Spleen (tissue), 11 donors: ENCODE data around the gene TM4SF4. TPM values are rescaled to one million over a fixed set of nuclear protein-coding genes. Genes with fewer than 3 reads are reported as not detected.
A peak's percentile ranks its signal among the peaks of the same experiment; 100 is the strongest.

Experiments used
- DNase-seq: peaks from one replicate; pipeline ENCODE4 v3.0.0-alpha.2; 2020
- H3K27ac ChIP-seq, 8 donors: fragments of 200-600 bp; sonication (generic) in 7 of 8; 1 replicate in 4 of 8; 2 replicates in 4 of 8; pipeline versions ENCODE4 v1.5.0 to v1.8.0; 2016 to 2021; ENCODE audit warnings: inconsistent platforms in 4 of 8, mild to moderate bottlenecking in 4 of 8, moderate library complexity in 1 of 8
- H3K27me3 ChIP-seq, 7 donors: fragments of 200-600 bp; sonication (generic) in 6 of 7; replicated peaks in 1 of 7; 1 replicate in 4 of 7; 2 replicates in 3 of 7; pipeline versions ENCODE4 v1.5.0 to v1.8.0; 2016 to 2021; ENCODE audit warnings: inconsistent platforms in 3 of 7, mild to moderate bottlenecking in 1 of 7
- H3K36me3 ChIP-seq, 6 donors: fragments of 200-600 bp; sonication (generic) in 5 of 6; 1 replicate in 4 of 6; 2 replicates in 2 of 6; pipeline versions ENCODE4 v1.5.0 to v1.8.0; 2016 to 2021; ENCODE audit warnings: inconsistent platforms in 2 of 6
- H3K4me1 ChIP-seq, 6 donors: fragments of 200-600 bp; sonication (generic) in 5 of 6; 1 replicate in 3 of 6; 2 replicates in 3 of 6; pipeline versions ENCODE4 v1.5.0 to v1.8.0; 2016 to 2021; ENCODE audit warnings: inconsistent platforms in 3 of 6
- H3K4me3 ChIP-seq, 8 donors: fragments of 200-600 bp; sonication (generic) in 7 of 8; 1 replicate in 4 of 8; 2 replicates in 4 of 8; pipeline versions ENCODE4 v1.5.0 to v1.8.0; 2016 to 2021; ENCODE audit warnings: inconsistent platforms in 4 of 8, mild to moderate bottlenecking in 4 of 8, moderate library complexity in 2 of 8
- H3K9me3 ChIP-seq, 8 donors: fragments of 200-600 bp; sonication (generic) in 7 of 8; 1 replicate in 4 of 8; 2 replicates in 4 of 8; pipeline versions ENCODE4 v1.5.0 to v1.8.0; 2016 to 2021; ENCODE audit warnings: inconsistent platforms in 4 of 8
- CTCF ChIP-seq, 11 experiments: fragments of 200-600 bp in 7 of 11; fragments of 450-650 bp in 4 of 11; sonication (generic) in 4 of 11; IDR thresholded peaks in 8 of 11; conservative IDR thresholded peaks in 3 of 11; 1 replicate in 7 of 11; 2 replicates in 4 of 11; pipeline versions ENCODE4 v1.4.0 to v1.8.0; 2016 to 2021; ENCODE audit warnings: antibody characterized with exemption in 11 of 11, inconsistent platforms in 4 of 11, mild to moderate bottlenecking in 1 of 11
- POLR2A ChIP-seq, 3 donors: fragments of 450-650 bp; IDR thresholded peaks; one replicate each; pipeline ENCODE4 v1.5.1; 2017; ENCODE audit warnings: antibody characterized with exemption in 3 of 3, mild to moderate bottlenecking in 1 of 3
- POLR2AphosphoS5 ChIP-seq, 3 donors: sonication (generic); formaldehyde crosslinking; IDR thresholded peaks; one replicate each; pipeline ENCODE4 v1.5.1; 2017; ENCODE audit warnings: antibody characterized with exemption in 3 of 3
- whole genome bisulfite sequencing, 5 donors: extraction: QIAGEN DNeasy Blood & Tissue Kit in 3 of 5; methylation state at CpG; one replicate each; pipeline versions ENCODE4 v1.1.5 to v1.1.7; 2013 to 2018; 5-methylcytosine and 5-hydroxymethylcytosine counted together
- intact Hi-C: fragments of 100-400 bp; cut with DNase I; formaldehyde crosslinking; loops from one replicate; pipeline ENCODE4 v1.15.0; 2023; ENCODE audit warnings: low total_unique reads
- polyA plus RNA-seq, 3 donors: library from polyadenylated mRNA; stranded (reverse); fragments of 200-250 nt; gene quantifications; one replicate each; pipeline ENCODE4 v1.2.1, GENCODE V29; 2013
- total RNA-seq, 7 donors: library from RNA; depleted of rRNA in 3 of 7; stranded (reverse); fragments of >200 nt in 3 of 7; fragmentation: NEBNext Ultra II Directional in 4 of 7; extraction: Animal tissue kit (Norgen Biotek cat#: 25700) in 4 of 7; gene quantifications; one replicate each; pipeline versions ENCODE4 v1.1.0 to v1.2.1, GENCODE V29; 2016 to 2021
- donor health status: healthy with polysubstance abuse.
- donor health status: DM: no; HTN: no; CAD: no; lungs with moderate emphysema.
- donor health status: DM: no; HTN: no; CAD: no.
- donor health status: Bipolar disorder and iron deficiency.
- donor health status: healthy.
- donor health status: DM: no; HTN: no; CAD: no.
- donor health status: DM: yes; HTN: yes; CAD: no.

TM4SF4 gene
- total and polyA plus RNA-seq, 10 donors, result 0.11 to 0.29 TPM; not detected in 8

DNA sequence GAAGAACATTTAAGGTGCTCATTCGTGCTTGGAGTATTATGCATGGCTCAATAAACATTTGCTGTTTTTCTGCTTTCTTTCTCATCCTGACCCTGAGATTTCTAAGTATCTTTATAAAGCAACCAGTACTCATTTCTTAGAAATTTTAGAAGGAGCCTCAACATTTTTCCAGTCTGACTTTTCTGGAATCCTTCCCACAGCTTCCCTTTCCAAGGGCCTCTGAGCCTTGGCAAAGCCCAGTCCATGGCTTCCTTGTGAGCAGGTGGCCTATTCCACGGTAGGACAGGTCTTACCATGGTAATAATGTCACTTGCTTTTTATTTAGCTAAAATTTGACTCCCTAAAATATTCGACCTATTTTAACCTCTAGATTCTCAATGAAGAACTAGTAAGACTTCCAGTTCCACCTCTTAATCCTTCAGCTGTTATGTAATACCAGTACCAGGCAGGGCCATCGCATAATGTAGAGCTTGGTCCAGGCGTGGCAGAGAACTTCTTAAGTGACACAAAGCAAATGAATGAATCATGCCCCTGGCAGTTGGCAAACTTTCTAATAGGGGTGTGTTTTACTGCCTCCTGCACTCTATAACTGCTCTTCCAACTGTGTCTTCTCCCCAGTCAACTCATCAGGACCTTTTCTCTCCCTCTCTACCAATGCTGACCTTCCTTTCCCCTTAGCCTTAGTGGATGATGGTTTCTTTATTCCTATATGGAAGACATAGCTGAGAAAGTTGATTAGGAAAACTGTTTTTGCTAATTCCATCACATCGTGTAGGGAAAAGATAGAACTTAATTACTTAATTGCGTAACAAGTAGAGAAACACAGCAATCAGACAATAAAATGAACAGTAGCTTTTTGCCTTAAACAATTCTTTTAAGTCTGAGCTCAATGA is 894 bp upstream of the TM4SF4 start:
- Histone ChIP-seq H3K9me3 (no peaks in the 10 kb centered on the region), H3K4me1 (peaks cover 0 to 51% (median 8%) of the 10 kb centered on the region in 6 donors), H3K27me3 (no peaks in the 10 kb centered on the region), H3K4me3 (no peak overlapping the region), H3K27ac (peak overlapping the region in 3 of 8 donors; percentile 18 to 47 (median 26)), H3K36me3 (no peaks in the 10 kb centered on the region)
- TF ChIP-seq POLR2A (IDR thresholded peaks at IDR 0.05) (no peak), CTCF (IDR thresholded peaks at IDR 0.05 in 8 of 11, conservative IDR thresholded peaks at IDR 0.05 in 3 of 11) (no peak), POLR2AphosphoS5 (IDR thresholded peaks at IDR 0.05) (no peak)
- intact Hi-C loops, result loop anchor here (10.0 kb wide), 1 partner anchor 79 kb away; no protein-coding TSS in a partner anchor
- no peak for DNase-seq
- 60 to 80% (median 71%) methylated on average over 7 of the region's 7 CpGs for WGBS, 5 donors

GRCh38 chr3:149475451-149476060 is 1.1 kb downstream of the TM4SF4 start:
- no peak for DNase-seq
- Histone ChIP-seq H3K36me3 (no peaks in the 10 kb centered on the region), H3K9me3 (no peaks in the 10 kb centered on the region), H3K4me3 (no peak overlapping the region), H3K4me1 (peaks cover 0 to 61% (median 16%) of the 10 kb centered on the region in 6 donors), H3K27ac (peak overlapping the region in 1 of 8 donors; percentile 47), H3K27me3 (no peaks in the 10 kb centered on the region)
- TF ChIP-seq POLR2A (IDR thresholded peaks at IDR 0.05) (no peak), POLR2AphosphoS5 (IDR thresholded peaks at IDR 0.05) (no peak), CTCF (IDR thresholded peaks at IDR 0.05 in 8 of 11, conservative IDR thresholded peaks at IDR 0.05 in 3 of 11) (no peak)
- intact Hi-C loops, result loop anchor here (10.0 kb wide), 1 partner anchor 81 kb away; no protein-coding TSS in a partner anchor
- 90 to 96% (median 95%) methylated on average over 7 of the region's 7 CpGs for WGBS, 5 donors

- Histone ChIP-seq H3K9me3 (no peaks in the 10 kb centered on the region), H3K4me3 (no peak overlapping the region), H3K36me3 (no peaks in the 10 kb centered on the region), H3K4me1 (peaks cover 0 to 61% (median 19%) of the 10 kb centered on the region in 6 donors), H3K27me3 (no peaks in the 10 kb centered on the region), H3K27ac (peak overlapping the region in 2 of 8 donors; percentile 26 to 47)
- intact Hi-C loops, result loop anchor here (10.0 kb wide), 1 partner anchor 81 kb away; no protein-coding TSS in a partner anchor
- TF ChIP-seq POLR2A (IDR thresholded peaks at IDR 0.05) (no peak), CTCF (IDR thresholded peaks at IDR 0.05 in 8 of 11, conservative IDR thresholded peaks at IDR 0.05 in 3 of 11) (no peak), POLR2AphosphoS5 (IDR thresholded peaks at IDR 0.05) (no peak)
- DNase-seq, result no peak
- WGBS, 5 donors, result 57 to 83% (median 76%) methylated on average over 4 of the region's 4 CpGs
Measured at GRCh38 chr3:149476225-149476624, 1.7 kb downstream of the TM4SF4 start.
